GM19351 (cell line): ENCODE data around the gene LGR6.

Experiments
- ATAC-seq: cut with Tn5 transposase; IDR thresholded peaks from one replicate; pipeline ENCODE4 v1.9.1; 2021; ENCODE audit warnings: mild to moderate bottlenecking, moderate library complexity; ENCODE audit not compliant: unreplicated experiment

Gene LGR6

DNA sequence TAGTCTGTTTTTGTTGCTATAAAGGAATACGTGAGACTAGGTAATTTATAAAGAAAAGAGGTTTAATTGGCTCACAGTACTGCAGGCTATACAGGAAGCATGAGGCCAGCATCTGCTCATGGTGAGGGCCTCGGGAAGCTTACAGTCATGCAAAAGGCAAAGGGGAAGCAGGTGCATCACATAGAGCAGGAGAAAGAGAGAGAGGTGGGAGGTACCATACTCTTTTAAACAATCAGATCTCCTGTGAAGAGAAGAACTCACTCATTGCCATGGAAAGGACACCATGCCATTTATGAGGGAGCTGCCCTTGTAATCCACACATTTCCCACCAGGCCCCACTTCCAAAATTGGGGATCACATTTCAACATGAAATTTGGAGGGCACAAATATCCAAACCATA lies 167.6 kb downstream of the LGR6 start:
- no peak for ATAC-seq

DNA sequence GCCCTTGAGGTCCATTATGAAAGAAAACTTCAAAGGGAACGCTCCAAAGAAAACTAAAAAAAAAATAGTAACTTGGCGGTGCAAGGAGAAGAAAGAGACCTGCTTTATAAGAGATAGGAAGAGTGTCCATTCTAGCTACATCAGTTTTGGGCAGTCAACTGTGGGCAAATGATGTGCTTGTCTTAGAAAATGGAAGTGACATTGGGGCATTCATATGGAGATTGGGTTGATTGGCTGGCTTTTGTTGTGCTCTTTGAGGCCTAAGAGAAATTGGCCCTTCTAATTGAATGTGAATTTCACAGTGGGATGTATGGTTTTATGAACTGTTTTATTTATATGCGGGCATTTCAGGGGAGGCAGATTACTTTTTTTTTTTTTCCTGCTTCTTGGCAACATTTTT lies 168.1 kb downstream of the LGR6 start:
- ATAC-seq: no peak

DNA sequence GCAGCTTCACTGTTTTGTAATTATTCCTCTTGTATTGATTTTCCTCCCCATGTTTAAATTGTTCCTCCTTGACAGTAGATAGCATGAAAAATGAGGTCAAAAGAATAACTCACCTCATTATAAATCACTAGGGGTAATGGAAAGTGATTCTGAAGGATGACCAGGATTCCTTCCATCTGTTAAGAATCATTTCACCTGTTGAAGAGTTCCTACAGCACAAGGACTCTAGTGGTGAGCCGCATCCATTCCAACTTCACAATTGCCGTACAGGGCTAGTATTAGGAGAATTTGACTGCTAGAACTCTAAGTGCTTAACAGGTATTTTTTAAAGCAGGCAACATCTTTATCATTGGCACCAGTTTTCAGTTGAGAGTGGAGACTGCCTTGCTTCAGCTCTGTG lies 168.6 kb downstream of the LGR6 start:
- no peak for ATAC-seq

DNA sequence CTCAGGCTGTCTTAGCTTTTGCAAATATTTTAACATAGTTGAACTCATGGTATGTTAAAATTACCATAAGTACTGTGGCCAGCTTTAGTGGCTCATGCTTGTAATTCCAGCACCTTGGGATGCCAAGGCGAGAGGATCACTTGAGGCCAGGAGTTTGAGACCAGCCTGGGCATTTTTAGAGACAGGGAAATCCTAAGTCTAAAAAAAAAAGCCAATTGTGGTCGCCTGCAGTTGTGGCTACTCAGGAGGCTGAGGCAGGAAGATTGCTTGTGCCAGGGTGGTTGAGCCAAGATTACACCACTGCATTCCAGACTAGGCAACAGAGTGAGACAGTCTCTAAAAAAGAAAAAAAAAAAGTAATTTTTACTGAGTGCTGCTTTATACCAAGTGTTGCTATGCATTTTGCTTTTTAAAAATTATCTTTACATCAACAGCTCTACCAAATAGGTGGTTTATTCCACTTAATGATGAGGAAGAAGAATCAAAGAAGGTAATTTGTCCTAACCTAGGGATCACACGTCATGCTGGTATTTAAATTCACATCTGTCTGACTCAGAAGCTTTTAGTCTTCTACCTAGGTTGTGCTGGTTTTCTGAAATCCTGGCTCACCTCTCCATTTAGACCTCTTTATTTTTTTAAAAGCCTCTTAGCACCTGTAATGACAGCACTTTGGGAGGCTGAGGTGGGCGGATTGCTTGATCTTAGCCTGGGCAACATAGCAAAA lies 171.7 kb downstream of the LGR6 start:
- ATAC-seq: no peak

DNA sequence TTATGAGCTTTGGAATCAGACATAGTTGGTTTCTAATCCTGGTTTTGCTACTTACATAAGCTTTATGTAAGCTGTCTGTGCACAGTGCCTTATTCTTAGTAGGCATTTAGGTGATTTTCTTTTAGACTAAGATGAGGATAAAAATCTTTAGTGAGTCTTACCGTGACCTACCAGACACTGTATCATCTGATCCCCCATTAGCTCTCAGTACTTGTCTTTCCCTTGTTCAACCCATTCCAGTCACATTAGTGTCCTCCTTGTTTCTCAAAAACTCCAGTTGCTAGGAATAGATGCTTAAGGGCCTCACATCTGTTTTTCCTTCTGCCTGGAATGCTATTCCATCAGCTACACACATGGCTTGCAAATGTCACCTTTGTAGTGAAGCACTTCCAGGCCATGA lies 173.7 kb downstream of the LGR6 start:
- no peak for ATAC-seq
